Measurements from ENCODE around the gene RCAN1. TPM values are rescaled to one million over a fixed set of nuclear protein-coding genes. Genes with fewer than 3 reads are reported as not detected.

Gene RCAN1
- total and polyA plus RNA-seq, 4 donors: 26.7 to 67.9 (median 46.7) TPM

DNA sequence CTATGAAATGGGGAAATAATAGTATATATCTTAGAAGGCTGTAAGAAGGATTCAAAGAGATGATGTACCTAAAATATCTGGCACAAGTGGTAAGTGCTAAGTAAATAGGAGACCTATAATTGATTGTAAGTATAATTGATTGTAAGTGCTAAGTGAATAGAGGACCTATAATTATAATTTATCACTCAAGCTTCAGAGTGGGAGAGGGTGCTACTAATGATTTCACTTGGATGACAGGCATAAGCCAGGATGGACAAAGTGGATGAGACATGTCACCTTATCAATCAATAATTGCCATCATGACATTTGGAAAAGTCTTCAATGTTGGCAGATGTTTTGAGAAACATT is 11.2 kb downstream of the RCAN1 start:
- TF ChIP-seq HNF4G (IDR thresholded peaks at IDR 0.05) (no peak), GABPA (IDR thresholded peaks at IDR 0.05 in 1 of 2, conservative IDR thresholded peaks at IDR 0.05 in 1 of 2) (no peak), FOXA1 (IDR thresholded peaks at IDR 0.05) (no peak), EGR1 (IDR thresholded peaks at IDR 0.05; ENCODE audit: low read depth in 2 of 2) (no peak), HNF4A (conservative IDR thresholded peaks at IDR 0.05) (no peak), JUND (IDR thresholded peaks at IDR 0.05) (no peak), SP1 (IDR thresholded peaks at IDR 0.05) (no peak), TAF1 (conservative IDR thresholded peaks at IDR 0.05) (no peak), YY1 (IDR thresholded peaks at IDR 0.05) (no peak), RAD21 (IDR thresholded peaks at IDR 0.05) (no peak), RXRA (IDR thresholded peaks at IDR 0.05) (no peak), NR2F2 (IDR thresholded peaks at IDR 0.05) (no peak), FOXA2 (IDR thresholded peaks at IDR 0.05) (no peak)
- TF ChIP-seq, protein P1, sequence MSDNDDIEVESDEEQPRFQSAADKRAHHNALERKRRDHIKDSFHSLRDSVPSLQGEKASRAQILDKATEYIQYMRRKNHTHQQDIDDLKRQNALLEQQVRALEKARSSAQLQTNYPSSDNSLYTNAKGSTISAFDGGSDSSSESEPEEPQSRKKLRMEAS (IDR thresholded peaks at IDR 0.05): no peak
- TF ChIP-seq, protein P2, sequence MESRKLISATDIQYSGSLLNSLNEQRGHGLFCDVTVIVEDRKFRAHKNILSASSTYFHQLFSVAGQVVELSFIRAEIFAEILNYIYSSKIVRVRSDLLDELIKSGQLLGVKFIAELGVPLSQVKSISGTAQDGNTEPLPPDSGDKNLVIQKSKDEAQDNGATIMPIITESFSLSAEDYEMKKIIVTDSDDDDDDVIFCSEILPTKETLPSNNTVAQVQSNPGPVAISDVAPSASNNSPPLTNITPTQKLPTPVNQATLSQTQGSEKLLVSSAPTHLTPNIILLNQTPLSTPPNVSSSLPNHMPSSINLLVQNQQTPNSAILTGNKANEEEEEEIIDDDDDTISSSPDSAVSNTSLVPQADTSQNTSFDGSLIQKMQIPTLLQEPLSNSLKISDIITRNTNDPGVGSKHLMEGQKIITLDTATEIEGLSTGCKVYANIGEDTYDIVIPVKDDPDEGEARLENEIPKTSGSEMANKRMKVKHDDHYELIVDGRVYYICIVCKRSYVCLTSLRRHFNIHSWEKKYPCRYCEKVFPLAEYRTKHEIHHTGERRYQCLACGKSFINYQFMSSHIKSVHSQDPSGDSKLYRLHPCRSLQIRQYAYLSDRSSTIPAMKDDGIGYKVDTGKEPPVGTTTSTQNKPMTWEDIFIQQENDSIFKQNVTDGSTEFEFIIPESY (IDR thresholded peaks at IDR 0.05): no peak
- TF ChIP-seq, protein P3, sequence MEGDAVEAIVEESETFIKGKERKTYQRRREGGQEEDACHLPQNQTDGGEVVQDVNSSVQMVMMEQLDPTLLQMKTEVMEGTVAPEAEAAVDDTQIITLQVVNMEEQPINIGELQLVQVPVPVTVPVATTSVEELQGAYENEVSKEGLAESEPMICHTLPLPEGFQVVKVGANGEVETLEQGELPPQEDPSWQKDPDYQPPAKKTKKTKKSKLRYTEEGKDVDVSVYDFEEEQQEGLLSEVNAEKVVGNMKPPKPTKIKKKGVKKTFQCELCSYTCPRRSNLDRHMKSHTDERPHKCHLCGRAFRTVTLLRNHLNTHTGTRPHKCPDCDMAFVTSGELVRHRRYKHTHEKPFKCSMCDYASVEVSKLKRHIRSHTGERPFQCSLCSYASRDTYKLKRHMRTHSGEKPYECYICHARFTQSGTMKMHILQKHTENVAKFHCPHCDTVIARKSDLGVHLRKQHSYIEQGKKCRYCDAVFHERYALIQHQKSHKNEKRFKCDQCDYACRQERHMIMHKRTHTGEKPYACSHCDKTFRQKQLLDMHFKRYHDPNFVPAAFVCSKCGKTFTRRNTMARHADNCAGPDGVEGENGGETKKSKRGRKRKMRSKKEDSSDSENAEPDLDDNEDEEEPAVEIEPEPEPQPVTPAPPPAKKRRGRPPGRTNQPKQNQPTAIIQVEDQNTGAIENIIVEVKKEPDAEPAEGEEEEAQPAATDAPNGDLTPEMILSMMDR (IDR thresholded peaks at IDR 0.05; ENCODE audit: low read depth, low read length, missing input control): no peak
- TF ChIP-seq, protein P4, sequence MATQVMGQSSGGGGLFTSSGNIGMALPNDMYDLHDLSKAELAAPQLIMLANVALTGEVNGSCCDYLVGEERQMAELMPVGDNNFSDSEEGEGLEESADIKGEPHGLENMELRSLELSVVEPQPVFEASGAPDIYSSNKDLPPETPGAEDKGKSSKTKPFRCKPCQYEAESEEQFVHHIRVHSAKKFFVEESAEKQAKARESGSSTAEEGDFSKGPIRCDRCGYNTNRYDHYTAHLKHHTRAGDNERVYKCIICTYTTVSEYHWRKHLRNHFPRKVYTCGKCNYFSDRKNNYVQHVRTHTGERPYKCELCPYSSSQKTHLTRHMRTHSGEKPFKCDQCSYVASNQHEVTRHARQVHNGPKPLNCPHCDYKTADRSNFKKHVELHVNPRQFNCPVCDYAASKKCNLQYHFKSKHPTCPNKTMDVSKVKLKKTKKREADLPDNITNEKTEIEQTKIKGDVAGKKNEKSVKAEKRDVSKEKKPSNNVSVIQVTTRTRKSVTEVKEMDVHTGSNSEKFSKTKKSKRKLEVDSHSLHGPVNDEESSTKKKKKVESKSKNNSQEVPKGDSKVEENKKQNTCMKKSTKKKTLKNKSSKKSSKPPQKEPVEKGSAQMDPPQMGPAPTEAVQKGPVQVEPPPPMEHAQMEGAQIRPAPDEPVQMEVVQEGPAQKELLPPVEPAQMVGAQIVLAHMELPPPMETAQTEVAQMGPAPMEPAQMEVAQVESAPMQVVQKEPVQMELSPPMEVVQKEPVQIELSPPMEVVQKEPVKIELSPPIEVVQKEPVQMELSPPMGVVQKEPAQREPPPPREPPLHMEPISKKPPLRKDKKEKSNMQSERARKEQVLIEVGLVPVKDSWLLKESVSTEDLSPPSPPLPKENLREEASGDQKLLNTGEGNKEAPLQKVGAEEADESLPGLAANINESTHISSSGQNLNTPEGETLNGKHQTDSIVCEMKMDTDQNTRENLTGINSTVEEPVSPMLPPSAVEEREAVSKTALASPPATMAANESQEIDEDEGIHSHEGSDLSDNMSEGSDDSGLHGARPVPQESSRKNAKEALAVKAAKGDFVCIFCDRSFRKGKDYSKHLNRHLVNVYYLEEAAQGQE (IDR thresholded peaks at IDR 0.05): no peak
- TF ChIP-seq, protein P5, sequence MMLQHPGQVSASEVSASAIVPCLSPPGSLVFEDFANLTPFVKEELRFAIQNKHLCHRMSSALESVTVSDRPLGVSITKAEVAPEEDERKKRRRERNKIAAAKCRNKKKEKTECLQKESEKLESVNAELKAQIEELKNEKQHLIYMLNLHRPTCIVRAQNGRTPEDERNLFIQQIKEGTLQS (IDR thresholded peaks at IDR 0.05): no peak
- Histone ChIP-seq H3K36me3 (ENCODE audit: control insufficient read depth in 4 of 4, insufficient read depth in 3 of 4, low read depth in 1 of 4, low read length in 3 of 4) (no peaks in the 10 kb centered on the region), H3K4me1 (ENCODE audit: control insufficient read depth in 4 of 4, insufficient read depth in 4 of 4, low read length in 3 of 4) (peaks cover 0 to 5% (median 1%) of the 10 kb centered on the region in 4 donors), H3K9ac (ENCODE audit: low read depth in 1 of 2, low read length in 2 of 2) (no peak overlapping the region), H3K9me3 (ENCODE audit: control insufficient read depth in 4 of 4, low read length in 3 of 4) (no peaks in the 10 kb centered on the region), H3K4me3 (ENCODE audit: low read depth in 1 of 3, low read length in 3 of 3) (no peak overlapping the region), H3K27ac (ENCODE audit: low read depth in 1 of 2, low read length in 2 of 2) (no peak overlapping the region), H3K27me3 (ENCODE audit: control insufficient read depth in 4 of 4, insufficient read depth in 4 of 4, low read length in 3 of 4) (no peaks in the 10 kb centered on the region)
- no peak for DNase-seq (ENCODE audit: low spot score)

Measured in liver (tissue), 9 donors.